HG02623 (cell line): Measurements from ENCODE around the gene GADD45B.

Source experiments
- ATAC-seq: cut with Tn5 transposase; IDR thresholded peaks from one replicate; pipeline ENCODE4 v1.9.1; 2021; ENCODE audit warnings: moderate library complexity; ENCODE audit not compliant: unreplicated experiment

GADD45B gene

DNA sequence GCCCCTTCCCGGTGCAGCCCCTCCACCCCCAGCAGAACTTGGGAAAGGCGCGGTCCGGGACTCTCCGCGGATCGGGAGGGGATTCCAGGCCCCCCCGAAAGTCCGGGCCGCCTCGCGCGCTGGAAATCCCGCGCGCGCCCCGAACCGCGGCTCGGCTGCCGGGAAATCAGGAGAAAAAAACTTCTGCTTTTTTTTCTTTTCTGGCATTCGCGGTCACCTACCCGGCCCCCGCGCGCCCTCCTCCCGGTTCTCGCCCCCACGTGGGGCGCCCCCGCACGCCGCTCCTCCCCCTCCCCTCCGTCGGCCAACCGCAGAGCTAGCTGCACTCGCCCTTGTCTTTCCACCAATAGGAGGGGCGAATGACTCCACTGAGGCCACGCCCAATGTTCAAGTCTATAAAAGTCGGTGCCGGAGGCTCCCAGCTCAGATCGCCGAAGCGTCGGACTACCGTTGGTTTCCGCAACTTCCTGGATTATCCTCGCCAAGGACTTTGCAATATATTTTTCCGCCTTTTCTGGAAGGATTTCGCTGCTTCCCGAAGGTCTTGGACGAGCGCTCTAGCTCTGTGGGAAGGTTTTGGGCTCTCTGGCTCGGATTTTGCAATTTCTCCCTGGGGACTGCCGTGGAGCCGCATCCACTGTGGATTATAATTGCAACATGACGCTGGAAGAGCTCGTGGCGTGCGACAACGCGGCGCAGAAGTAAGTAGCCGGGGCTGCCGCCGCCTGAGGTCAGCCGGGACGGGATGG, at the start of gene GADD45B:
Gene GADD45B, plus strand, starts transcription at position 426 of the 749 bp plus-strand sequence. Its CDS starts 232 bp downstream, at position 658.
- ATAC-seq, result peak; percentile 42

DNA sequence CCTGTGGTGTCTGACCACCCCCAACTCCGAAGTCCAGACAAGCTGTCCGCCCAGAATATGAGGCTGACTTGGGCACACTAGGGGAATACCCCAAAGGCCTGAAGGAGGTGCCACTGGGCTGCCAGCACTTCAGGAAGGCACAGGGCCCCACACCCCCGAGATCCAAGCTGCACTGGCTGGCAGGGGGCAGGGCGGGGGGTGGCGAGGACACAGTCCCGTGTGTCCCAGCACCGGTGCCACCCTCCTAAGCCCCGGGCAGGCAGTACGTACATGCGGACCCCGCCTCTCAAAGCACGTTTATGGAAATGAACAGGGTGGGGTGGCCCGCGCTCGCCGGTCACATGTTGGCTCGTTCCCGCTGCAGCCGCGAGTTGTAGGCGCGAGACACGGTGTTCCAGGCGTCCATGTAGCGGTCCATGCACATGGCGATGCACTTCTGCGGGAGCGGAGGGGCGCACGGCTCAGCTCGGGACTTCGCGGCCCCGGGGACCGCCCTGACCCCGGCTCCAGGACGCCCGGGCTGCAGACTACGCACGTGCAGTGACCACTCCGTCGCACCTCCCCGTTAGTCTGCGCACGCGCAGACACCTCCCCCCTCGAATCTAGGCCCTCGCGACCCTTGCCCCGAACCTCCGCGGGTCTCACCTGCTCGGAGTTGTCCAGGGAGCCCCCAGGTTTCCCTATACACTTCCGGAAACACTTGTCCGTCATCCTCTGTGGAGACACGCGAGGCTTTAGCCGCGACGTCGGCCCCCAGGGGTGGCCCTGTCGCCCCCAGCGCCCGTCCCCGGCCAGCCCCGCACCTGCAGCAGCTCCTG, 49.1 kb upstream of the GADD45B start:
- ATAC-seq, result no peak

DNA sequence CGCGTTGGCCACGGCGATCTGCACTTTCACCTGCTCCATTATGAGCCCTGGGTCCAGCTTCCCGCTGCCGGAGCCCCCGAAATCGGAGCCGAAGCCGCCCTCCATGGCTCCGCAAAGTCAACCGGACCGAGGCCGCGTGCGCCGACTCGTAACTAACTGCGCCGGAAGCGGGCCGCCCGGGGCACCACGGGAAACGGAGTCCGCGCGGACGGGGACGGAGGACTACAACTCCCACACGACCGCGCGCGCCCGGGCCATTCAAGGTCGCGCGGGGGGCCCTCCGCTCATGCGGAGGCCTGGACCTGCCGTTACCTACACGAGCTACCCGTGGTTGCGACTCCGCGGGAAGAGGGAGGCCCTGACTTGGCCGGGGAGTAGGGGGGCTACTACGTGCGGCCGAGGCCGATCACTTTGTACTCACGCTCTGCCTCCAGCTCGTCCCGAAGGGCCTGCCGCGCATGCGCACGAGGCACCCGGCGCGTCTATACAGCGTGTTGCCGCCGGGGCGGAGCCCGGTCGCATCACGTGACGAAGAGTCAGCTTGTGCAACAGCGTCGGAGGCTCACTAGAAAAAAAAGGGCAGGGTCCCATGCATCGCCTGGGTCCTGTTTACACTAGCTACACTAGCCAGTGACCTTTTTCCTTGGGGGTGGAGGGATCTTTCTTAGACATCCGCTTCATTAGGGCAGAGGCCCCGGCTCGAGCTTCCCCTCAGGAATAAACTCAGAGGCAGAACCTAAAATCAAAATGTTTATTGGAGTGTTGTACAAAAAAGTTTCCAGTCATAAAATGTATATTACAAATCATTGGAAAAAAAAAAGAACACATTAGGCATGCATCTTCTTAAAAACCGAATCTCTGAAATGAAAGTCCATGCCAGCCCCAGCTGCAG, 48.3 kb upstream of the GADD45B start, which contains the start of gene TIMM13:
Gene TIMM13, minus strand, starts transcription at position 158 of the 892 bp plus-strand sequence. Its CDS starts 53 bp downstream, at position 105.
- peak; percentile 64 for ATAC-seq

- ATAC-seq, result no peak
These were observed 47.6 kb upstream of the GADD45B start for GRCh38 chr19:2428321-2428690.

DNA sequence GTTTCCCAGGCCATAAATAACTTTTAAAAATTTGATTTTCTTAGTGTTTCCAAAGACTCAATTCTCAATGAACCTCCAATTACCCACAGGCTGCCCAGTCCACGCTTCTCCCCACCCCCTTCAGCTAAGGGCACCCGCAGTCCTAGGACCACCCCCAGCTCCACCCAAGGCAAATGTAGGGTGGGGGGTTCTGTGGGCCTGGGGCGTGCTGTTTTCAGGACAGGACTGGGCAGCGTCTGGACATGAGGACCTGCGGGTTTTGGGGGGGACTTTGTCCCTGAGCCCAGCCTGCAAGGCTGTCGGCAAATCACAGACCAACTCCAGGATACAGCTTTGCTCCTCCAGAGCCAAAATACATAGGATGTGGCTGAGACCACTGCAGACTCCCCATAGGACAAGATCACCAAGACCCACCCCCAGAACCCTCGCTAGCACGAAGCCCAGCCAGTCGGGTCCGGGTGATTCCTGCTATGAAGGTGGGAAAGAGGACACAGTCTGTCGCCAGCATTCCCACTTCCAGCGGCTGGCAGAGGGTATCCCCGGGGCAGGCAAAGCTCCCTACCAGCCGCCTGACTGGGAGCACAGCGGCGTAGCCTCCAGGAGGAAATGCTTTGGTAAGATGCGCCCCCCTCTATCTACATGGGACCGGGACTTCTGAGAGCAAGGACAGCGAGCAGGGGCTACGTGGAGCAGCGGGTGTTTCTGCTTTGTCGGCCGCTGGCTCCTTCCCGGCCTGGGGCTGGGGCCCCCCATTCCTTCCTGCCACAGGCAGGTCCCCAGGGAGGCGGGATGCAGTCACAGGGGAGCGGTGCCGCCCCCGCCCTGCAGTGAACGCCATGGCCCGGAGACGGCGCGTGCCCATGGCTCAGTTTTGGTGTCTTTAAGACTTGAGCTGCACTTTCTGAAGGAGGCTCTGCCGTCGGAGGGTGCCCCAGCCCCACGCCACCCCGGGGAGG, 46.9 kb upstream of the GADD45B start:
- no peak for ATAC-seq

DNA sequence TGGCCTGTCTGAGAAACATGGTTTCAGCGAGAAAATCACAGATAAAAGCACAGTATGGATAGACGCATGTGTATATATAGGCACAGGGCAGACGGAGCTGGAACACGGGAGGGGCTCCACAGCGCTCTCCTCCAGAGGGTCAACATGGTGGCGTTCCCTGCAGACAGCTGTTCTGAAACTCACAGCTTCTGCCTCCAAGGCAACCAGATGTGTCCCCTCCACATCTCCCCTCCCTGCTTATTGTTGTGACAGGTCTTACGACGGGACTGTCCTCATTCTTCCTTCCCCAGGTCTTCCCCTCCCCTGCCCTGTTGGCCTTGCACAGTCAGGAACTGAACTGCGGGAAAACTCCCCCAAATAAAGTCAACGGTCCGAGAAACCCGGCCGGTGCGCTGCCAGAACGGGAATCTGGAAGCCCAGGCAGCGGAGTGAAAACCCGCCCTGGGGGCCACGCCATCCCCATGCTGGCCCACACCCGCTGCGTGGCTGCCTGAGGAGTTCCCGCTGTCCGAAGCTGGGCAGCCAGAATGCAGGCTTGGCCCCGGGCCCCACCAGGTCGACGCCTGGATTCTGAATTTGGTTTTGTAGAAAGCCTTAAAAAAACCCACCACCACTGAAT, 45.9 kb upstream of the GADD45B start:
- ATAC-seq, result no peak

GRCh38 chr19:2431318-2432055, 44.4 kb upstream of the GADD45B start:
- ATAC-seq, result no peak

DNA sequence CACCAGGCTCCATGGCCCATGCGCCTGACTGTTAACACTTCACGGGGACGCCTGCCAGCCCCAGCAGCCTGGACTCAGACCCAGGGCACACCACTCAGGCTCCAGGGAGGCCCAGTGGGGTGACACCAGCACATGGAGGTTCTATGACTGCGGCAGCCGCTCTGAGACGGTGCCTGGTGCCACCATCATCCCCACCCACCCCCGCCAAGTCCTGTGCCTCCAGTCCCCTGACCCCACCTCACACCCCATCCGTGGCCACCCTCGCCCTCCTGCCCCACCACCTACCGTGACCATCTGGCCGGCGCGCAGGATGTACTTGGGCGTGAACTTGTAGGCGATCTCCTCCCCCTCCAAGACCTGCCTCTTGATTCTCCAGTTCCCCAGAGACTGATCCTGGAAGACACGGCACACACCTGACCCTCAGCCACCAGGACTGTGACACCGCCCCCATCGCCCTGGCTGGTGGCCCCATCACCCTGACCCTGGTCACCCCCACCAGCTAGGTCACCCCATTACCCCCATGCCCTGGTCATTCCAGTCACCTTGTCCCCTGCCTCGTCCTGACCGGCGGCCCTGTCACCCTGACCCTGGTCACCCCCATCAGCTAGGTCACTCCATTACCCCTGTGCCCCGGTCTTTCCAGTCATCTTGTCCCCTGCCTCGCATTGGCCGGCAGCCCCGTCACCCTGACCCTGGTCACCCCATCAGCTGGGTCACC, 43.6 kb upstream of the GADD45B start:
- no peak for ATAC-seq

DNA sequence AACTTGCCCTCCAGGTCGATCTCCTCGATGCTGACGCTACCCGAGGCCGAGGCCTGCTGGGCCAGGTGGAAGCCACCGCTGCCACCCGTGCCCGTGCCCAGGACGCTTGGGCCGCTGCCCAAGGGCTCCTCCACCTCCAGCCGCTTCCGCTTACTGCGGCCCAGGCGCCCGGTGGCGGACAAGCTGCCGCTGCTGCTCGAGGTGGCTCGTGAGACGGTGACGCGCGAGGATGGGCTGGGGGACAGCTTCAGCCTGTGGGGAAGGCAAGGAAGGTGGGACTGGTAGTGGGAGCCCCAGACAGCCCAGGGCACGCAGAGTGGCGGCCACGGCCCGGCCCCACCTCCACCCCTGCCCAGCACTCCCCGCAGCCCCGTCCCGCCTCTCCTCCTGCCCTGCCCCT, 42.1 kb upstream of the GADD45B start:
- ATAC-seq, result no peak

DNA sequence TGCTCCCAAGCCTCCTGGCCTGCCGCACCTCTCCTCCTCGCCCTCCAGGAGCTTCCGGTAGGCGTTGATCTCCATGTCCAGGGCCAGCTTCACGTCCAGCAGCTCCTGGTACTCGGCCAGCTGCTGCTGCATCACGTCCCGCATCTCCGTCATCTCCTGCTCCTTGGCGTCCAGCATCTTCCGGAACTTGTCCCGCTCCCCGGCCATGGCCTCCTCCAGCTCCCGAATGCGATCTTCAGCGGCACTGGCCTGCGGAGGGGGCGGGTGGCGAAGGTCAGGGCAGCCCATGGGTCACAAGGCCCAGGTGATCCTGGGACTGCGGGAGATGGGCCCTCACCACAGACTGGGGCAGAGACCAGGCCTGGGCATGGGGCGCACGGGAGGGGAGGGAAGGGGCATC, 41.7 kb upstream of the GADD45B start:
- ATAC-seq, result no peak

DNA sequence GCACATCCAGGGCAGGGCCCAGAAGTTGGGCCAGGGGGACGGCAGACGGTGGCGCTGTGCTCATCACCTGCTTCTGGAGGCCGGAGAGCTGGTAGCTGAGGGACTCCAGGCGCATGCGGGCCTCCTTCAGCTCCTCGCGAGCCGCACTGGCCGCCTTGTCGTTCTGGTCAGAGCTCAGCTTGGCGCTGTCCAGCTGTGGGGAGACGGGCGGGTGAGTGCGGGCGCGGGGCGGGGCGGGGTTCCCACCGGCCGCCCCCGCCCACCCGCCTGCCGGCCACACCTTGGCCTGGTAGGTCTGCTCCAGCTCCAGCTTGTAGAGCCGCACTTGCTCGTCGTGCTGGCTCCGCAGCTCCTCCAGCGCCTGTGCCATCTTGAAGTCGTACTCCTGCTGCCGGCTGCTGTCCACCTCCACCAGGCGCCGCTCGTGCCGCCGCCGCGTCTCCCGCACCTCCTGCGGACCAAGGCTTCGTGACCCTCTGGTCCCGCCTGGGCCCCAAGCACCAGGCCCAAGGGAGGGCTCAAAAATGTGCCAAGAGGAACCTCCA, 41.1 kb upstream of the GADD45B start:
- ATAC-seq, result no peak

GRCh38 chr19:2436384-2436783, 39.5 kb upstream of the GADD45B start:
- no peak for ATAC-seq

DNA sequence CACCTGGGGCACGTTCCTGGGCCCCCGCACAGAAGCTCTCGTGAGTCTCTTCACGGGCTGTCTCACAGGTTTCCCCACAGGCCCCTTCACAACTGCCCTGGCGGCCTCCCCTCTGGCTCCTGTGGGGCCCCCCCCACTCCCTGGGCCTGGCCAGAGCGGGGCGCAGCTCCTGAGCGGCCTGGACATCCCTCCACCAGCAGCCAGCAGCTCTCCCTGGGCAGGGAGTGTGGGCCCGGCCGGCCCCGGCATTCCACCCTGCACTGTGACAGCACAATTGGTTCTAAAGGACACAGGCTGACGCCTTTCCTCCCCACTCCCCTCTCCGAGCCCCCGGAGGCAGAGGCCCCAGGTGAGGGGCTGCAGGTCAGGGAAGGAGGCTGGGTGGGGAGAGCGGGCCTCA, 39.0 kb upstream of the GADD45B start:
- no peak for ATAC-seq

GRCh38 chr19:2438178-2438577, 37.7 kb upstream of the GADD45B start:
- ATAC-seq, result no peak

GRCh38 chr19:2440515-2440914, 35.4 kb upstream of the GADD45B start:
- no peak for ATAC-seq

DNA sequence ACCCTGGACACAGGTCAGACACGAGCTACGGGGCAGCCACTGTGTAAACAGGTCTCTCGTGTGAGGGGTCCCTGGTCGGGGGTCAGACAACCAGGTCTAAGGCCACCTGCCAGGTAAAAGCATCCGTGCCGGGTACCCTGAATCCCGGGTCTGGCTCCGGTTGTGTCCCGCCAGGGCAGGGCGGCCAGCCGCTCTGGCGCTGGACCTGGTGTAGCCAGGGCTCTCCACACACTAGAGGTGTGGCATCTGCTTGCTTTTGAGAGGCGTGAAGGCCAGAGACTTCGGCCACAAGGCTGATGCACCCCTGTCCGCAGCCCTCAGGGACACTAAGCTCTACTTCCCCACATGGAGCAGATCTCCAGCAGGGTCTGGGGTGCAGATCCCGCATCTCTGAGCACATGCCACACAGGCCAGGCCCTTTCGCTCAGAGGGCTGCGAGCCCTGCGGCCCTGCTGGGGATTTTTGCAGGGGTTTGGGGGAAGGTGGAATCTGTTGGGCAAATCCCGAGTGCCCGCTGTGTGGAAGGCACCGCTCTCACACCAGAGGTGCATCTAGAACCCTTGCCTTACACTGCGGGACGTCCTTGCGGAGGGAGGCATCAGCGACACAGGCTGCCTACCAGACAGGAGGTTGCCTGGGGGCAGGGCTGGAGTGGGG, 34.7 kb upstream of the GADD45B start:
- ATAC-seq, result no peak

DNA sequence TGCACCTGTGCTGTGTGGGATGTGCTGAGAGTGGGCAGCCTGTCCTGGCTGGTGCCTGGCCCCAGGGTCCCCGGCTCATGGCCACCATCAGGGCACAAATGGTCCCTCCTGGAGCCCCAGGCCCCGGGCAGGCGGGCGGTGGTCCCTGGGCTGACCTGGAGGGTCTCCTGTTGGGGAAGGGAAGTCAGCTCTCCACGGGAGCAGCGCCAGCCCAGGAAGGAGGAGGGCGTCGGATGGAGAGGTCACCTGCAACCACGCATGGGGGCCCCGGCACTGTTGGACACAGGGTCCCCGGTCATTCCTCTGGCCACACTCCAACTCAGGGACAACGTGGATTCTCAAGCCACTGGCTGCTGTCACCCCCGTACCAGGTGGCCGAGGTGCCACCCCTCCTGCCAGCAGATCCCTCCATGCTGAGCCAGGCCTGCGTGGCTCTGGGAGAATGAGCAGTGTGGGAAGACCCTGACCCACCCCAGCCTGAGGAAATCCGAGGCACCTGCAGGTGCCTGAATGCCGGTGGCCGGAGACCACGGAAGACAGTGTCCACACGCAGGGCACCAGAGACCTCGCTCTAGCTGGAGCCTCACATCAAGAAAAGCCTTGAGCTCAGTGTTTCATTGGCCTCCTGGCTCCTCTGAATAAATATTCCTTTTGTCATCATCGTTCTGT, 32.7 kb upstream of the GADD45B start:
- no peak for ATAC-seq
